Adrenal gland (tissue), 5 donors: ENCODE results near the gene FXYD4.

Experiments used
- POLR2A ChIP-seq, 2 donors: fragments of 450-650 bp; IDR thresholded peaks; one replicate each; pipeline ENCODE4 v1.6.1; 2017; ENCODE audit warnings: antibody characterized with exemption in 2 of 2, mild to moderate bottlenecking in 2 of 2, moderate library complexity in 1 of 2
- TF ChIP-seq, protein P1 (sequence below), 6 experiments: fragments of 450-650 bp in 4 of 6; fragments of 200-600 bp in 2 of 6; sonication (generic) in 1 of 6; IDR thresholded peaks; 1 replicate in 5 of 6; 2 replicates in 1 of 6; pipeline versions ENCODE4 v1.5.1 to v1.8.0; 2016 to 2021; ENCODE audit warnings: antibody characterized with exemption in 6 of 6, mild to moderate bottlenecking in 2 of 6, moderate library complexity in 1 of 6
- donor health status: DM: no; HTN: no; CAD: no.

GRCh38 chr10:43348511-43349312 is 22.7 kb upstream of the FXYD4 start:
- TF ChIP-seq, protein P1, sequence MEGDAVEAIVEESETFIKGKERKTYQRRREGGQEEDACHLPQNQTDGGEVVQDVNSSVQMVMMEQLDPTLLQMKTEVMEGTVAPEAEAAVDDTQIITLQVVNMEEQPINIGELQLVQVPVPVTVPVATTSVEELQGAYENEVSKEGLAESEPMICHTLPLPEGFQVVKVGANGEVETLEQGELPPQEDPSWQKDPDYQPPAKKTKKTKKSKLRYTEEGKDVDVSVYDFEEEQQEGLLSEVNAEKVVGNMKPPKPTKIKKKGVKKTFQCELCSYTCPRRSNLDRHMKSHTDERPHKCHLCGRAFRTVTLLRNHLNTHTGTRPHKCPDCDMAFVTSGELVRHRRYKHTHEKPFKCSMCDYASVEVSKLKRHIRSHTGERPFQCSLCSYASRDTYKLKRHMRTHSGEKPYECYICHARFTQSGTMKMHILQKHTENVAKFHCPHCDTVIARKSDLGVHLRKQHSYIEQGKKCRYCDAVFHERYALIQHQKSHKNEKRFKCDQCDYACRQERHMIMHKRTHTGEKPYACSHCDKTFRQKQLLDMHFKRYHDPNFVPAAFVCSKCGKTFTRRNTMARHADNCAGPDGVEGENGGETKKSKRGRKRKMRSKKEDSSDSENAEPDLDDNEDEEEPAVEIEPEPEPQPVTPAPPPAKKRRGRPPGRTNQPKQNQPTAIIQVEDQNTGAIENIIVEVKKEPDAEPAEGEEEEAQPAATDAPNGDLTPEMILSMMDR (IDR thresholded peaks at IDR 0.05) = peak; percentile 84 to 94 (median 88)
- TF ChIP-seq POLR2A (IDR thresholded peaks at IDR 0.05) = no peak
